K562 (cell line): ENCODE measurements around the gene BPI.

Experiments used
- CTCF ChIP-seq, 3 experiments: IDR thresholded peaks in 2 of 3; conservative IDR thresholded peaks in 1 of 3; 2 replicates each; pipeline ENCODE4 v1.5.1; 2011 to 2012; ENCODE audit warnings: low read length in 3 of 3, mild to moderate bottlenecking in 3 of 3, control low read depth in 2 of 3, improper control_type of control experiment in 1 of 3, inconsistent platforms in 1 of 3, low read depth in 1 of 3, mixed read lengths in 1 of 3, moderate library complexity in 1 of 3; ENCODE audit not compliant: insufficient read depth in 2 of 3
- HDAC1 ChIP-seq, 2 experiments: fragments of 450-650 bp; IDR thresholded peaks; 2 replicates each; pipeline ENCODE4 v1.6.1; 2016 to 2017; ENCODE audit warnings: inconsistent platforms in 1 of 2, mild to moderate bottlenecking in 1 of 2, moderate library complexity in 1 of 2
- HNRNPLL ChIP-seq: fragments of 200-400 bp; formaldehyde crosslinking; IDR thresholded peaks from 2 replicates; pipeline ENCODE4 v1.6.1; 2017; ENCODE audit warnings: low read length, low read depth, mild to moderate bottlenecking; ENCODE audit not compliant: poor library complexity, severe bottlenecking
- IRF1 ChIP-seq: sonication (generic); formaldehyde crosslinking; IDR thresholded peaks from 2 replicates; pipeline ENCODE4 v1.8.0; 2022; ENCODE audit warnings: missing genetic modification reagents, mild to moderate bottlenecking, borderline replicate concordance
- MAX ChIP-seq: sonication (generic); formaldehyde crosslinking; IDR thresholded peaks from 2 replicates; pipeline ENCODE4 v1.9.0; 2022; ENCODE audit warnings: mild to moderate bottlenecking, missing genetic modification reagents
- PCBP1 ChIP-seq: fragments of 200-400 bp; formaldehyde crosslinking; IDR thresholded peaks from 2 replicates; pipeline ENCODE4 v1.6.1; 2018; ENCODE audit warnings: mild to moderate bottlenecking, low read depth, low read length; ENCODE audit not compliant: poor library complexity, severe bottlenecking
- POLR2A ChIP-seq: fragments of 450-650 bp; conservative IDR thresholded peaks from 2 replicates; pipeline ENCODE4 v1.6.1; 2016
- POLR2AphosphoS5 ChIP-seq: IDR thresholded peaks from 2 replicates; pipeline ENCODE4 v1.6.1; 2011; ENCODE audit warnings: mild to moderate bottlenecking, low read depth, low read length, moderate library complexity; ENCODE audit not compliant: control insufficient read depth, insufficient read depth
- RAD51 ChIP-seq: fragments of 450-650 bp; IDR thresholded peaks from 2 replicates; pipeline ENCODE4 v1.7.1; 2016; ENCODE audit warnings: low read depth, mild to moderate bottlenecking, borderline replicate concordance
- REST ChIP-seq, 2 experiments: fragments of 450-650 bp; formaldehyde crosslinking in 1 of 2; IDR thresholded peaks; 2 replicates each; pipeline versions ENCODE4 v1.4.0 to v1.6.1; 2014 to 2020; ENCODE audit warnings: mild to moderate bottlenecking in 2 of 2, borderline replicate concordance in 1 of 2, low read depth in 1 of 2
- TRIM24 ChIP-seq, 2 experiments: fragments of 450-650 bp; IDR thresholded peaks; 2 replicates each; pipeline ENCODE4 v1.6.1; 2016
- USF1 ChIP-seq: sonication (generic); formaldehyde crosslinking; IDR thresholded peaks from 2 replicates; pipeline ENCODE4 v1.9.0; 2022; ENCODE audit warnings: mild to moderate bottlenecking, missing genetic modification reagents
- ZBTB2 ChIP-seq: fragments of 450-650 bp; IDR thresholded peaks from 2 replicates; pipeline ENCODE4 v1.6.1; 2016; ENCODE audit warnings: antibody characterized with exemption

GRCh38 chr20:38269040-38269439 lies 34.9 kb upstream of the BPI start:
- no peak for TF ChIP-seq IRF1 (CRISPR knock-in tag)
- TF ChIP-seq RAD51, result no peak
- TF ChIP-seq MAX, result no peak
- no peak for TF ChIP-seq CTCF (IDR thresholded peaks at IDR 0.05 in 2 of 3, conservative IDR thresholded peaks at IDR 0.05 in 1 of 3; ENCODE audit: insufficient read depth in 2 of 3, low read depth in 1 of 3, low read length in 3 of 3)
- TF ChIP-seq USF1, result no peak
- no peak for TF ChIP-seq POLR2A
- TF ChIP-seq TRIM24 (IDR thresholded peaks at IDR 0.05), result no peak
- no peak for TF ChIP-seq ZBTB2
- TF ChIP-seq HNRNPLL, result no peak
- no peak for TF ChIP-seq PCBP1
- TF ChIP-seq HDAC1 (IDR thresholded peaks at IDR 0.05), result no peak
- TF ChIP-seq POLR2AphosphoS5, result no peak
- no peak for TF ChIP-seq REST (IDR thresholded peaks at IDR 0.05; ENCODE audit: borderline replicate concordance)
- no peak for TF ChIP-seq REST (CRISPR knock-in tag; IDR thresholded peaks at IDR 0.05; ENCODE audit: low read depth)
